Measurements from ENCODE around the gene DPF1.

- TF ChIP-seq CTCF (IDR thresholded peaks at IDR 0.05; ENCODE audit: low read depth, low read length) (no peak), EZH2phosphoT487 (IDR thresholded peaks at IDR 0.05; ENCODE audit: low read depth) (no peak)
Measured at GRCh38 chr19:38209152-38209551, 14.9 kb downstream of the DPF1 start.
